NCI-H2171 (cell line): ENCODE data around the gene IAPP.
"Not testable (repeated sequence)": the region's sequence is repeated elsewhere in the genome, so short reads cannot be mapped to it uniquely, and the experiment has no call there.

Experiments
- DNase-seq: peaks from one replicate; lab custom pipeline; 2025; lab: John Stamatoyannopoulos, UW

IAPP gene

DNA sequence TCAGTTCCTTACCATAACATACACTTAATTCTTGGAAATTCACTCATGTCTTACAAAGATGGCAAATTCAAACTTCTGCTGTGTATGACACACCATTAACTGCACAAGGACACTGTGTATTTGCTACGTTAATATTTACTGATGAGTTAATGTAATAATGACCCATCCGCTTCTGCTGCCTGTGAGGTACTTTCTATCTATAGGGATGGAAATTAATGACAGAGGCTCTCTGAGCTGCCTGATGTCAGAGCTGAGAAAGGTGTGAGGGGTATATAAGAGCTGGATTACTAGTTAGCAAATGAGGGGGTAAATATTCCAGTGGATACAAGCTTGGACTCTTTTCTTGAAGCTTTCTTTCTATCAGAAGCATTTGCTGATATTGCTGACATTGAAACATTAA lies at the start of gene IAPP:
Gene IAPP (plus strand): TSS at position 301 of the 400 bp plus-strand sequence. CDS start 450 bp downstream, outside the sequence.
- DNase-seq: no peak

GRCh38 chr12:21323736-21324135 lies 49.0 kb upstream of the IAPP start:
- no peak for DNase-seq

- no peak for DNase-seq
Measured at GRCh38 chr12:21324551-21324950, 48.2 kb upstream of the IAPP start.

- DNase-seq: no peak
Measured at GRCh38 chr12:21328578-21328977, 44.1 kb upstream of the IAPP start.

DNA sequence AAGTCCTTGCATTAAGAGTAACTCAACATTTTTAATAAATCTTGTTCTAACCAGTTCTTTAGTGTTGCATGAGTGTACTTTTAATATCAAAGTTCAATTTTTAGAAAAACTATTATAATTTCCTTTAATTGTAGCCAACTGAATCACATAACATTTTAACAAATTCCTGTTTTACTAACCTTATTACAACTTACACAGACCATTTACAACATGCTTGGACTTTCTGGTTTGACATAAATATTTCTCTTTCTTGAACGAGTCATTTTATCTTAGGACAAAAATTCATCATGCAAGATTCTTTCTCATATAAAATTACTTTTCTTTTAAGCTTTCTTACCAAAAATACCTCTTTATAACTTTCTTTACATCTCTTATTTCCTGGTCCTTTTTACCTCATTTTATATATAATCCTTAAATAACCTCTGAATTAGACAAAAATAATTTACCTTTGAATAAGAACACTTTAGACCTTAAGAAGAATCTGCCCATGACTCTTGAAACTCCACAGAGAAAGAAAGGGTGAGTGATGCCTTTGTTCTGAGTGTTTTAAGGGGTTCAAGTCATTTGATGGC lies 41.9 kb upstream of the IAPP start:
- DNase-seq: peak; percentile 35

GRCh38 chr12:21334771-21335325 lies 37.9 kb upstream of the IAPP start, which contains the start of gene SLCO1A2:
TSS of gene SLCO1A2 (minus strand) at chr12:21334917. CDS start at chr12:21334647, 270 bp downstream.
- DNase-seq: no peak

DNA sequence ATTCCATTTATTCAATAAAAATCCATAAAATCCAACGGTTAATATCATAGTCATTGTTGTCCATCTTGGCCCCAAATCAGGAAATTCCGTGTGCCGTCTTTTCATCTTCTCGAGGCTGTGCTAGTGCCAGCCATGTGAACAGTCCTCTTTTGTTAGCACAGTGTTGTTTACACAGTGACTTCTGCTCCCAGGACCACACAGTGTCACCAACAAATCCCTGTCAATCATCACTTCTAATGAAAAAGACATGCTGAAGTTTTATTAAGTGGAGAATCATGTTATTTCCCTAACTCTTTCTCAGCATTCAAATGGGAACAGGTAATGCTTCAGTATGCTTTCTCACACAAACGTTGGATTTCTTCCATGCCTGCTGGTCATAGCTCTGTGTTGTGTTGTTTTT lies 36.0 kb upstream of the IAPP start:
- DNase-seq: no peak

DNA sequence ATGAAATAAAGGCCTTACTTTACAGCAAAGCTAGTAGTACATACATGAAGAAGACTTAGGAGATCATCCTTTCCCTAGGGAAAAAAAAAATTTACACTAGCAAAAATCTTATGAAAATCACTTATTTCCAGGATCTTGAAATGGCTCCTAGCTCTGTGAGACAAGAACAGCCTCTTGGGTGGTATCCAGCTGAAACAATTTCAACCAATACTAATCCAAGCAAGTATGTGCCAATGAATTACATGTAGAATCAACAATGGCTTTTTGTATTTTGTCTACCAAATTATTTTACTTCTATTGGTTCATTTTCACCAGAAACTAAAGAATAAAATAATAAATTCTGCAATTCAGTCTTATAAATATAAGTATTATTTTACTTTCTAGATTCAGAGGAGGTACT lies 35.2 kb upstream of the IAPP start:
- no peak for DNase-seq

DNA sequence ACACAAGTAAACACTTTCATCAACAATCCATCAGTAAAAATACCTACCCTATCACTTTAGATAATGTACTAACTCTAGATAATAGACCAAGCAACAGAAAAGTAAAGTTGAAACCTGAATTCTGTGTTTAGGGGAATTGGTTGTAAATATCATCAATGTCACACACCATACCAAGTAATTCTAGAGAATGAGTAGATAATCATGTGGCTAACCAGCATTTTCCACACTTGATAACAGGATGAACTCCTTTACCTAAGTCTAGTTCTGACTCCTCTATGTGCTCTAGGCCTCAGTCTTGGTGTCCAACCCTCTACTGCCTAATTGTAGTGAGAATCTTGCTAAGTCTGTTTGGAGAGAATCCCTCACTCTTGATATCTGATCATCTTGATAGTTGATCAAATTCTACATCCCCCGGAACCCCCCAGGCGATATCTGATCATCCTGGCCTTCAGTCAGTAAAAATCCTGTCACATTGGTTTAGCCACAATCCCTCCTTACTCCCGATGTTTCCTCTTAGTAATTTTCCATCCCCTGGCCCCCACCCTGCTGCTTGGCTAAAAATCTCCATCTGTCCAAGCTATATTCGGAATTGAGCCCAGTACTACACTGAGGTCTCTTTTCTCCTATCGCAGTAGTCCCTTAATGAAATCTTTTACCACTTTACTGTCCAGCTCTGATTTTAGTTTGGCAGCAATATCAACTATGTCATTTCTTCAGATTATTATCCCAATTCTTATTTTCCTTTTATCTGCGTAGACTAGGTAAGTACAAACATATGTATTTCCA lies 34.5 kb upstream of the IAPP start:
- no peak for DNase-seq

GRCh38 chr12:21339921-21340320 lies 32.8 kb upstream of the IAPP start:
- DNase-seq: no peak

DNA sequence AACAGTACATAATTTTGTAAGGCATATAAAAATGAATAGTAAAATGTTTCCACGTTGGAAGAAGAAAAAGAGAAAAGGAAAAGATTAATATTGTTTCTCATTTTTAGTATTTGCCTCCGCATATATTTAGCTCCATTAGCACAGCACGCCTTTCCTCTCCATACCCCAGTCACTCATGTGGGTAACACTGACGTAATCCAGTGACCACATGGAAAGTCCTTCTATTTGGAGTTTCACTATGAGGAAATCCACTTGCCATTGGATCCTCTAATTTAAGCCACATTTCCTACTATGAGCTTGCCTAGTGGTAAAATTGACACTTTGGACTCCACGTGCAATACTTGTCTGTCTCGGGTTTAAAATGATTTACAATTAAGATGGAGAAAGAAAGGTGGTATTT lies 32.3 kb upstream of the IAPP start:
- no peak for DNase-seq

DNA sequence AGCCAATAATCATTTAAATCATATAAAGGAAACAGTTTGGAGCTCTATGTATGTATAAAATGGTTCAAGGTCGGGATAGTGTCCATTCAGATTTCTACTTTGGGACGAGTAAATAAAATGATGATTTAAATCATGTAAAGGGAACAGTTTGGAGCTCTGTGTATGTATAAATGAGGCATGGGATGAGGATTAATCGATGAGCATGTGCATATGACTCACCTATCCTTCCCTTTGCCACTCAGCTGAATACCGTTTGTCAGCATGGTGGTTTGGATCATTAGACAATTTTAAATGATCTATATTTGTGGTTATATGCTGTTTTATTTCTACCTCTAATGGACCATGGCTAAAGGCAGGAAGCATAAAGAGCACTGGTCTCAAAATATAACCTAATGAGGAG lies 30.9 kb upstream of the IAPP start:
- DNase-seq: no peak

DNA sequence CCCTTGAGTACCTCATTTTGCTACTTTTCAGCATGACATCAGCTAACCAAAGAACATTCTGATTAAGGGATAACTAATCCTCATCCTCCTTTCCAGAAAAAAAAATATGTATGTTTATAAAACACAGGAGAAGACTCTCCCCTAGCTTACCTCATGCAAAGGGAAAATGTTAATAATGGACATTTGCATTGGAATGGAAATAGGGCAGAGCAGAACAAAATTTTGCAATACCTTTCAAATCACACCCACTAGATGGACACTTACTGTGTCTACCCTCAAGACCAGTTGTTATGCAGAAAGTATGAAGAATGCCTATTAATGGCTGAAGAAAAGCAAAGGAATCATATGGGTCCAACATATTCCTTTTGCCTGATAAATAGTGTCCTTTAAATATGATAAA lies 29.1 kb upstream of the IAPP start:
- DNase-seq: no peak

GRCh38 chr12:21346542-21347205 lies 26.0 kb upstream of the IAPP start:
- DNase-seq: no peak

DNA sequence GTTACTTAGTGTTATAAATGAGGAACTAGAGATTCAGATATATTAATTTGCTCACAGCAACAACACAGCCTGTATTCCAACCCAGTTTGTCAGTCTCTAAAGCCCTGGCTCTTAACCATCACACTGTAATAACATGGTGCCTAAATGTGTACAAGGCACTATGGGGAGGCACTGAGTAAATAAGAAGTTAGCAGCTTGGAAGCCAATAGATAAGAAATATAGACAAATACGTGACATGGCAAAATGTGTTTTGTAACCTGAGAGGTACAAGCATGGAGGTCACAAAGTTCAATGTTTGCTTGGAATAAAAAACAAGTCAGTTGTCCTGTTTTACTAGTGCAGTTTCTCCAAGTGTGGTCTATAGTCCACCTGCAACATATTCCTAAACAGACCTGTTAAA lies 21.7 kb upstream of the IAPP start:
- no peak for DNase-seq

DNA sequence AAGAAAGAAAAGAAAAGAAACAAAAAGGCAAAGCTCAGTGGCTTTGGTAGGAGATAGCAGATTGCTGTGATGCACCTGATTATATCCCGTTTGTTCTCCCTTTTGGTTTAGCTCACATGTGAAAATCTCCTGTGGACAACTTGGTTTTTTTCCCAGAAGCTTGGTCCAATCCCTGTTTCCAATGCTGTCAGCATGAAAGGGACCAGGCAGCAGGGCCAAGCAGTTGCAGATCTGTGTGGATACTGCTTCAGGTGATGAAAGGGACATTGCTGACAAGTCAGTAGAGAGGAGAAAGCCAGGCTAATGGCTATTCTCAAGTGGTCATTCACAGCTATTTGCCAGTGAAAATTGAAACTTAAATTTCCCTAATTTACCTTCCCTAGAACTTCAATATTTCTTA lies 19.2 kb upstream of the IAPP start:
- DNase-seq: no peak

- DNase-seq: no peak
Measured at GRCh38 chr12:21353948-21354347, 18.8 kb upstream of the IAPP start.

DNA sequence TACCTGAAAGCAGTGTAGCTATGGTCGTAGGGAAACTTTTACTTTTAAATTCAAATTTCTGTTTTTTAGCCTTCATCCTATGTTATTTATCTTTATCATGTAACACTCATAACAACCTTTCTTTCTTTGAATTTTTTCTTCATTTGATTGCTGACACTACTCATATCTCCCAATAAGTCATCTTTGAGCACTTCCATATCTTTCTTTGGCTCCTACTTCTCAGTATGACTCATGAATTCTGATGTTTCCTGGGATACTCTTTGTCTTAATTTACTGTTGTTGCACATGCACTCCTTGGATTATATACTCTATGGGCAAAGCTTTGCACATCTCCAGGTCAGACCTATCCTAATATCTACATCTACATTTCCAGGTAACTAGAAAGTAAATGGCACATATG lies 18.1 kb upstream of the IAPP start:
- no peak for DNase-seq

DNA sequence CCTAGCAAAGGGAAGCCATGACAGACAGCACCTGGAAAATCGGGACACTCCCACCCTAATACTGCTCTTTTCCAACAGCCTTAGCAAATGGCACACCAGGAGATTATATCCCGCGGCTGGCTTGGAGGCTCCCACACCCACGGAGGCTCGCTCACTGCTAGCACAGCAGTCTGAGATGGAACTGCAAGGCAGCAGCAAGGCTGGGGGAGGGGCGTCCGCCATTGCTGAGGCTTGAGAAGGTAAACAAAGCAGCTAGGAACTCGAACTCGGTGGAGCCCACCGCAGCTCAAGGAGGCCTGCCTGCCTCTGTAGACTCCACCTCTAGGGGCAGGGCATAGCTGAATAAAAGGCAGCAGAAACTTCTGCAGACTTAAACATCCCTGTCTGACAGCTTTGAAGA lies 12.1 kb upstream of the IAPP start:
- not testable (repeated sequence) for DNase-seq

DNA sequence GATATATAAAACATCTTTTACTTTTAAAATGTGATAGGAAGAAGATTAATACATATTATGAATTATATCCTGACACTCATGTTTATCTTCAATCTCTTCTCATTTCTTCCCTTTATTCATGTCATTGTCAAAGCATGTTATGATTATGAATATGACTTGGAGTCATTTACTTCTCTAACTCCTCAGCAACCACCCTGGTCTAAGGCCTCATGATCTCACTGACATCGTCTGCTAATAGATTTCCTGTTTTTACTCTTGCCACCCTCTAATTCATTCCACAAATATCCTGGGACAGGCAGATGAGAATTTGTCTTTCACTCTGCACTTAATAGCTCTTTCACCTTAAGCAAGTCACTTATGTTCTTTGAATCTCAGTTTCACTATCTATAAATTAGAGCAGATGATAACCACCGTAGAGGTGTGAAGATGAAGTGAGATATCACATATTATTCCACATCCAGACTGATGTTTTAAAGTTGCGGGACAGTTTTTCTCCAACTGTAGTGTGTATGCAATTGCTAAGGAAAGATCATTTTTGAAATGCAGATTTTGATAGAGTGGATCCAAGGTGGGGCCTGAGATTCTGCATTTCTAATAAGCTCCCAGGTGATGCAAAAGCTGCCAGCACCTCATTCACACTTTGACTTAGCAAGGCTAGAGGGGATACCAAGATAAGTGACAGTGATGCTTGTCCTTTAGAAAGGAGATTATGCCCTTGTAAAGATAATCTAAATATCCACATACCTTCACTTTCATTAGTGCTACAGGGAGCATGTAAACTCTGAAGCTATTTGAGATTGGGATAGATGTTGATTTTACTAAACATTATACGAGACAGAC lies 3.3 kb upstream of the IAPP start:
- DNase-seq: no peak

- DNase-seq: no peak
Measured at GRCh38 chr12:21370845-21371449, 1.8 kb upstream of the IAPP start.

DNA sequence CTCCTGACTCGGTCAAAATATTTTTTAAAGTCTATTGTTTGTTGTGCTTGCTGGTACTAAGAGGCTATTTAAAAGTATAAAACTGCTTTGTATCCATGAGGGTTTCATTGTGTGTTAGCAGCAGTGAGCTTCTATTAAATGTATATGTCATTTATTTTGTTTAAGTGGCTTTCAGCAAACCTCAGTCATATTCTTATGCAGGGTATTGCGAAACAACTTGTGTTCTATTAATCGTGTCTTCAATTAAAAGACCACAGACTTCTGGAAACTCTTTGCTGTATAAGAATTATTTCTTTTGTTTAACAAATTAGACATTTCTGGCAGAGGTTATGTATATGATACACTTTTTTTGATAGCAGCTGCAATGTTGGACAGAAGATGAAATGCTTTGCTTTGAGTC lies 6.5 kb downstream of the IAPP start:
- no peak for DNase-seq
